ENCODE measurements around the gene ZBTB5. TPM values are rescaled to one million over a fixed set of nuclear protein-coding genes. Genes with fewer than 3 reads are reported as not detected.
A peak's percentile ranks its signal among the peaks of the same experiment; 100 is the strongest.

The ZBTB5 gene
- total and polyA plus RNA-seq, 9 of the 15 experiments (the other 6 are each of a cell fraction or from before 2014, with no cell fraction given) = 2.3 to 43.2 (median 15.5) TPM

GRCh38 chr9:37464426-37465248 is 613 bp downstream of the ZBTB5 start (continued):
- TF ChIP-seq GATAD2B (IDR thresholded peaks at IDR 0.05; ENCODE audit: borderline replicate concordance) (no peak), FOXA3 (CRISPR knock-in tag; conservative IDR thresholded peaks at IDR 0.05 in 1 of 2, IDR thresholded peaks at IDR 0.05 in 1 of 2) (peak in 1 of 2 experiments; percentile 83; a peak in 1 of 4 replicates), CC2D1A (IDR thresholded peaks at IDR 0.05) (no peak), POLR3G (IDR thresholded peaks at IDR 0.05; ENCODE audit: extremely low read depth, insufficient read length, insufficient replicate concordance) (no peak), ZNF23 (CRISPR knock-in tag; IDR thresholded peaks at IDR 0.05) (no peak), FIP1L1 (IDR thresholded peaks at IDR 0.05; ENCODE audit: low read depth, low read length, poor library complexity, severe bottlenecking) (peak; percentile 80), NR2C2 (CRISPR knock-in tag; IDR thresholded peaks at IDR 0.05) (no peak), NR2C2 (tag; IDR thresholded peaks at IDR 0.05) (no peak), ZNF696 (CRISPR knock-in tag; conservative IDR thresholded peaks at IDR 0.05) (no peak), SP2 (IDR thresholded peaks at IDR 0.05; ENCODE audit: extremely low read depth, low read depth, low read length, poor library complexity, severe bottlenecking) (no peak), ZNF24 (IDR thresholded peaks at IDR 0.05) (no peak), DACH1 (IDR thresholded peaks at IDR 0.05; ENCODE audit: partially characterized antibody) (no peak), STAG1 (CRISPR knock-in tag; IDR thresholded peaks at IDR 0.05; ENCODE audit: borderline replicate concordance) (no peak), ZNF121 (CRISPR knock-in tag; conservative IDR thresholded peaks at IDR 0.05) (no peak), RNF219 (CRISPR knock-in tag; IDR thresholded peaks at IDR 0.05) (no peak), HDAC3 (IDR thresholded peaks at IDR 0.05; ENCODE audit: borderline replicate concordance, partially characterized antibody) (no peak), CAMTA2 (CRISPR knock-in tag; conservative IDR thresholded peaks at IDR 0.05) (no peak), ESRRB (CRISPR knock-in tag; IDR thresholded peaks at IDR 0.05; ENCODE audit: borderline replicate concordance) (no peak), ZEB2 (IDR thresholded peaks at IDR 0.05) (0 out of 2 replicates have a peak, but pooled peaks have one; percentile 36), POLR2G (IDR thresholded peaks at IDR 0.05; ENCODE audit: low read depth, low read length) (peak; percentile 87), SNIP1 (IDR thresholded peaks at IDR 0.05; ENCODE audit: low read depth) (no peak), MYNN (IDR thresholded peaks at IDR 0.05) (no peak), MYNN (CRISPR knock-in tag; IDR thresholded peaks at IDR 0.05) (no peak), E2F6 (IDR thresholded peaks at IDR 0.05; ENCODE audit: borderline replicate concordance in 1 of 2, extremely low read depth in 1 of 2, insufficient read depth in 1 of 2, insufficient read length in 1 of 2, low read depth in 1 of 2, low read length in 1 of 2, poor library complexity in 1 of 2, severe bottlenecking in 1 of 2) (no peak), HDGF (IDR thresholded peaks at IDR 0.05) (no peak)

All from K562 (cell line).